Left cardiac atrium (tissue), 4 donors: ENCODE results near the gene GRK1. TPM values are rescaled to one million over a fixed set of nuclear protein-coding genes. Genes with fewer than 3 reads are reported as not detected.
"Not testable (repeated sequence)": the region's sequence is repeated elsewhere in the genome, so short reads cannot be mapped to it uniquely, and the experiment has no call there.

ENCODE experiments used
- ATAC-seq, 2 donors: fragments of 200-7000 bp; cut with Tn5 transposase; one replicate each; pipeline ENCODE4 v1.9.1; 2020; ENCODE audit warnings: mild to moderate bottlenecking in 2 of 2, moderate library complexity in 2 of 2
- DNase-seq: peaks from one replicate; pipeline ENCODE4 v3.0.0-alpha.2; 2020
- intact Hi-C, 2 donors: fragments of 100-400 bp; cut with DNase I; formaldehyde crosslinking; loops; one replicate each; pipeline versions ENCODE4 v1.14.1 to v1.15.1; 2022 to 2023
- total RNA-seq, 2 donors: library from RNA; stranded (reverse); fragmentation: NEBNext Ultra II Directional; extraction: Animal tissue kit (Norgen Biotek cat#: 25700); gene quantifications; one replicate each; pipeline ENCODE4 v1.2.1, GENCODE V29; 2021
- donor health status: DM: no; HTN: yes; CAD: no.
- donor health status: DM: no; HTN: yes; CAD: no; lungs with severe emphysema.
- donor health status: DM: yes; HTN: yes; CAD: no.
- donor health status: Dilated cardiomyopathy.

GRK1 gene
- total RNA-seq, 2 donors from 2014 or later, result 0.13 to 0.44 TPM

- DNase-seq (no peak), ATAC-seq (no peak)
- intact Hi-C loops, result no loop called here
Observed at GRCh38 chr13:113735194-113735593, 68.2 kb downstream of the GRK1 start.

DNA sequence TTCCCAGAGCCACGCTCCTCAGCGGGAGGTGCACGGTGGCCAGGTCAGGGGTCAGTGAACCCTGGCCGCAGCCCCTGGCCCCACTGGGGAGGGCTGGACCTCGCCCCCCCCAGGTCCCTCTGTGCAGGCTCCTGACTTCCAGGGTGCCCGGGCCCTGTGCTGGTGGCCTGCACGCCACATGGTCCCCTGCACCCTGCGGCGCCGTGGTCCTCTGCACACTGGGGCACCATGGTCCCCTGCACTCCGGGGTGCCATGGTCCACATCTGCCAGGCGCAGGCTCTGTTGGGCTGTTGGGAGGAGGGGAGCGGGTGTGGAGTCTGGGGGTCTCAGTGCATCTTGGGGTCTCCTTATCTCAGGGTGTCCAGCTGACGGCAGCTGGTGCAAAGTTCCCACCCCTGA lies 68.7 kb downstream of the GRK1 start:
- DNase-seq (no peak), ATAC-seq (no peak)
- intact Hi-C loops, result no loop called here

DNA sequence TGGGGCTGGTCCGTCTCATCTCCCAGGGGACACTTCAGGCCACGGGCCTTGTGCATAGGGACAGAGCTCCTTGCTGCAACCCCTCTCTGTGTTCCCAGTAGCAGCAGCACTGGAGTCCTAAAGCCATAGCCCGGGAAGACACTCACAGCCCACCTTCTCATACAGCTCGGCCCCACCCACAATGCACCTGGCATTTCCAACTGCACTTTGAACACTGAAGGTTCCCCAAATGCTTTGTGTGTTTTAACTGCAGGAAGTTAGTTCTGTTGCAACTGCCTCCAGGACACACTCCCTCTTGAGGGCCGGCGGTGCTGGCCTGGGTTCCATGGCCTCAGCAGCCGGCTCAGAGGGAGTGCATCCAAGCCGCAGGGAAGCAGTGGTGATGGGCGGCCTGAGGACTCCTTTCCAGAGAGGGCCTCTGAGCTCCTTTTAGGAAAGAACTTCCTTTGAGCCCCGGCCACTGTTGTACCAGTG lies 69.3 kb downstream of the GRK1 start:
- intact Hi-C loops, result no loop called here
- DNase-seq, result no peak
- no peak for ATAC-seq

DNA sequence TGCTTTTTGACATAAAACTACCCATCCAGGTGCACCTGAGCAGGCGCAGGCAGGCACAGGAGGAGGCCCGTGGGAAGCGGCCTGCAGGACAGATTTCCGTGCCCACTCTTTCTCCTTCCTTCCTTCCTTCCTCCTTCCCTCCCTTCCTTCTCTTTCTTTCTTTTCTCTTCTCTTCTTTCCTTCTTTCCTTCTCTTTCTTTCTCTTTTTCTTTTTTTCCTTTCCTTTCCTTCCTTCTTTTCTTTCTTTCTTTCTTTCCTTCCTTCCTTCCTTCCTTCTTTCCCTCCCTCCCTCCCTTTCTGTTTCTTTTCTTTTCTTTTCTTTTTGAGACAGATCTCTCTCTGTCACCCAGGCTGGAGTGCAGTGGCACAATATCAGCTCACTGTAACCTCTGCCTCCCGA lies 70.8 kb downstream of the GRK1 start:
- intact Hi-C loops, result no loop called here
- DNase-seq, result no peak
- ATAC-seq, result no peak

GRCh38 chr13:113739527-113740285 lies 72.7 kb downstream of the GRK1 start:
- intact Hi-C loops, result no loop called here
- DNase-seq (no peak), ATAC-seq (no peak)

DNA sequence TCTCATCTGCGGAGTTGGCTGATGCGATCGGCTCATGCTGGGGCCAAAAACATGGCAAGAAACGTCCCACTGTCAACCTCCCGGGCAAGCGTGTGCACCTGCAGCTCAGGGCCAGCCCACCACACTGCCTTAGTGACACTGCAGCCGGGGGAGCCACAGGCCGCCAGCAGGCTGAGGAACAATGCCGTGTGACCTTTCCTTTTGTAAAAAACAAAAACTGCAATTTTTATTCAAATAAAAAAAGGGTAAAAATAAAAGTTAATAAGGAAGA lies 73.2 kb downstream of the GRK1 start:
- no peak for DNase-seq
- intact Hi-C loops, result no loop called here
- no peak for ATAC-seq

DNA sequence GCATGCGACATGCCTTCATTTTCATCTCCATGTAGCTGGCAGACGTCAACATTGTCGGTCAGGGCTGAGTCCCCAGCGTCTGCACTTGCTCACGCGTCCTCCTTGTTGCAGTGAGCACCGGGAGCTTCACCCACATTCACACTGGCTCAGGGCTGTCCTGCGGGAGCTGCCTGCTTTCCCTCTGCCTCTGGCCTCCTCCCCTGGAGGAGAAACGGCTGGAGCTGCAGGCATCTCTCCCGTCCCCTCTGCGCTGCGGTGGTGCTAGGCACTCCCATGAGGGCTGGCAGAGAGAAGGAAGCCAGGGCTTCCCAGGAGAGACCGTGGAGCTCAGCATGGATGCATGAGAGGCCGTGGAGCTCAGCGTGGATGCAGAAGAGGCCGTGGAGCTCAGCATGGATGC lies 73.6 kb downstream of the GRK1 start:
- DNase-seq (no peak), ATAC-seq (no peak)
- intact Hi-C loops, result no loop called here

DNA sequence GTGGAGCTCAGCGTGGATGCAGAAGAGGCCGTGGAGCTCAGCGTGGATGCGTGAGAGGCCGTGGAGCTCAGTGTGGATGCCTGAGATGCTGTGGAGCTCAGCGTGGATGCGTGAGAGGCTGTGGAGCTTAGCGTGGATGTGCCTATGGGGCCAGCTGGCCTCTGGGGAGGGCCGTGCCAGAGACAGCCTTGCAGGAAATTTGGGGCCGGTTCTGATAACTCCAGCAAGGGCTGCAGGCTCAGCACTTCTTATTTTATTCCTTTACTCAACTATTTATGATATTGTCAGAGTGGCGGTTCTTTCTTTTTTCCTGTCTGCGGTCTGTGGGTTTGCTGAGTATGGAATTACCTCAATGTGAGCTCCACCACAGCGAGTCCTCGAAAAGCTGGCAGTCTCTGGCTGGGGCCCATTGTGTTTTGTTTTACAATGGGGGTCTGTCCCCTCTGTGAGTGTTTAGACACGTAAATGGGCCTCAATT lies 74.2 kb downstream of the GRK1 start:
- ATAC-seq (peak in 1 of 2 donors; percentile 18), DNase-seq (no peak)
- intact Hi-C loops, result no loop called here

DNA sequence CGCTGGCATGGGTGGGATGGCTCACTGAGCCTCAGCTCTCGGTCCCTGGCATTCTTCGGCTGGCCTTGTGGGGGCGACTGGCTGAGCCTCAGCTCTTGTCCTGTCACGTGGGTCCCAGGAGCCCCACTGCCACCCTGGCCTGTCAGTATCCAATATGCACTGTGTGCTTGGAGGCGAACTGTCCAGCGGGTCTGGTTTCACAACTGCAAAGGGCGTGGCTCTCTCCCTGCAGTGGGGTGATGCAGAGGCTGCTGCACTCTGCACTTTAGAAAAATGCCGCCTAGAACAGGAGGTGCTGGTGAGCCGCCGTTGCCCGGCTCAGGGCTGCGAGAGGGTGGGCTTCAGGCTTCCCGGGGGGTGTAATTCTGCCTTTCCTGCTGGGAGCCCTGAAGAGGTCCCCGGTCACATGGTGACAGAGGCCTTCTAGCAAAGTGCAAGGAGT lies 75.0 kb downstream of the GRK1 start:
- peak; percentile 32 to 90 for ATAC-seq
- intact Hi-C loops, result no loop called here
- peak; percentile 59 for DNase-seq

DNA sequence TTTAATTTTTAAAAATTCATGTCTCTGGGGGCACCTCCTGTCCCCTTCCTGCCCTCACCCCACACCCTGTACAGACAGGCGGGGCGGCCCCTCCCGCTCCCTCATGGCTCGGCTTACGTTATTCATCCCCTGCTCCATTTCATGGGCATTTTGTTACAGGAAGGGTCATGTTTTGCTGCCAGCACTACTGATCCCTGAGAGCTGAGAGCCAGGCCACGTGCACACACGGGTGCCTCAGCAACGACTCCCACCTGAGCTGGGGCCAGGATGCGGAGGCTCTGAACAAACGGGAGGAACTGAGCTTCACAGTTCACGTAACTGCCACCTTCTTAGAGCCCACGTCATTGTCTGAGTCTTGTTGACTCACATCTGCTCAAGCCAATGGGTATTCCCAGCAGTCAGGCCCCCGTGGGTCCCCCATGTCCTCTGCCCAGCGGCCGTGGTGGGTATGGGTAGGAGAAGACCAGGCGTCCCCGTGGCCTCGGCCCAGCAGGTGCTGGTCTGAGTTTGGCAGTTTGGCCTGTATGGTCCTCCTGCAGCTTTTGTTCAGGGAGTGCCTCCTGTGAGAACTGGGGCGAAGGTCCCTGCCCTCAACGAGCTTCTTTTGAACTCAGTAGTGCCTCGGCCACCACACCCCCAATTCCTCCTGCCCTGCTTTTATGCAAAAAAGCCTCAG lies 75.6 kb downstream of the GRK1 start:
- intact Hi-C loops, result no loop called here
- DNase-seq, result no peak
- no peak for ATAC-seq

DNA sequence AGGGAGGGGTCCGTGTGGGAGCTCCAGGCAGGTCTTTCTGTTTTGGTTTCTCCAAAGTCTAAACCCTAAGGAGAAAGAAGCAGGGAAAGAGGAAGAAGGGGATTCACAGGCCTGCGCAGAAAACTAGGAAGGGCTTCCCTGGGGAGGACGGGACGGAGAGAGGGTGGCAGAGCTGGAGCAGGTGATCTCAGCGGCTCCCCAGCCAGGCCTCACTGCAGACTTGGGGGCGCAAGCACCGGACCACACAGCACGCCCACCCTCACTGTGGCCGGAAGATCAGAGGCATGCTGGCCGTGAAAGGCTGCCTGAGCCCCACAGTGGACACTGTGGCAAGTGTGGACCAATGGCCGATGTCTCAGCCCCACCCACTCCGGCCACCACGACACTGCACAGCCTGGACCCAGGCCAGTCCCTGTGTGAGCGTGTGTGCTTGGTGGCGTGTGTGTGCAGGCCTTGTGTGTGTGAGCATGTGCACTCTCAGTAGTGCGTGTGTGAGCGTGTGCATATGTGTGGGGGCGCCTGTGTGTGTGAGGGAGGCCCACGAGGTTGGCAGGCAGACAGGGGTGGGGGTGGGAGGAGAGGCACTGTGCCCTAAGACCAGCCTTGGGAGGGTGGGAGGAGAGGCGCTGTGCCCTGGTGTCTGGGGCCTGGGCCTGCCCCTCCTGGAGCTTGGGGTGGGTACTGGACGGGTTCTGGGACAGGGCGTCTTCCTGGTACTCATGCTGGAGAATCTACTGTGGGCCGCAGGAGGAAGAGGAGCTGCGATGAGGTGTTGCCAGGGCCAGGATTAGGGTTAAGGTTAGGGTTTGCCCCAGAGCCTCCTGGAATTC lies 76.6 kb downstream of the GRK1 start:
- intact Hi-C loops, result no loop called here
- DNase-seq (no peak), ATAC-seq (no peak)

- intact Hi-C loops, result no loop called here
- no peak for ATAC-seq
- DNase-seq, result no peak
Observed at GRCh38 chr13:113744197-113745000, 77.4 kb downstream of the GRK1 start.

GRCh38 chr13:113745059-113745458 lies 78.0 kb downstream of the GRK1 start:
- ATAC-seq (no peak), DNase-seq (no peak)
- intact Hi-C loops, result no loop called here

GRCh38 chr13:113745500-113746142 lies 78.6 kb downstream of the GRK1 start:
- intact Hi-C loops, ATAC-seq, DNase-seq: not testable (repeated sequence)

DNA sequence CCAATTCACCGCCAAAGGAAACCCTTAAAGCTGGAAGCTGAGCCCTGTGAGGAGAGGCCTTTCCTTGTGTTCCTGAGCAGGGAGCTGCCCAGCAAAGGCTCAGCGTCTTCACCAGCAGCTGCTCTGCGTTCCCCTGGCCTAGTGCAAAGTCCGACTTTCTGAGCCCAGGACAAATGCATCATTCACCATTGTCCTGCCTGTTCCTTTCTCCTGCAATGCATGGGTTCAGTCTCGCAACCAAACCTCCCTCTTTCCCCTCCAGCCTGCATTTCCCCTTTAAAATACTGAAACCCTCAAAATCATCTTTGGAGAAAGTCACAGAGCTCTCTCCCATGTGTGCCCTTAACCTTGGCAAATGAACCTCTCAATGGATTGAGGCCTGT lies 79.1 kb downstream of the GRK1 start:
- intact Hi-C loops, result no loop called here
- DNase-seq (no peak), ATAC-seq (no peak)

DNA sequence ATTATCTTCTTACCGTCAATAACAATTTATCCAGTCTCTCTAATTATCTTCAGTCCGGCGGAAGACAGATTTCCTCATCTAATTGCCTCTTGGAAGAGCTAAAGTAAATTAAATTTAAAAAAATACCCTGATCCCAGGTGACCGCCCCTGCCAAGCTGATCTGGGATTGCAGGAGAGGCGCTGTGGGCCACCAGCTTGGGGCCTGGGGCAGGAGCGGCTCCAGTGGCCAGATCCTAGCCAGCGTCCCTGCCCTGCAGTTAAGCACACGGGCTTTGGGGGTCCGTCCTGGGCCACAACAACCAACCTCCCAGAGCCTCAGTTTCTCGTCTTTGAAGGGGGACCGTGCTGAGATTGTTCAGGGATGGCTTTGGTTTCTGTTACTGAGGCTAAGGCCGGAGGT lies 79.7 kb downstream of the GRK1 start:
- intact Hi-C loops, result no loop called here
- ATAC-seq (no peak), DNase-seq (no peak)

GRCh38 chr13:113747291-113747833 lies 80.3 kb downstream of the GRK1 start:
- ATAC-seq (peak; percentile 77 to 83), DNase-seq (peak; percentile 52)
- intact Hi-C loops, result no loop called here

- ATAC-seq (peak; percentile 73 to 84), DNase-seq (peak; percentile 77)
- intact Hi-C loops, result no loop called here
Observed at GRCh38 chr13:113748101-113748861, 81.3 kb downstream of the GRK1 start.
